Progenitor cell of endocrine pancreas (in vitro differentiated cells): Measurements from ENCODE around the gene STK32B. TPM values are rescaled to one million over a fixed set of nuclear protein-coding genes. Genes with fewer than 3 reads are reported as not detected.

Source experiments
- DNase-seq: peaks from one replicate; pipeline ENCODE4 v3.0.0; 2021; ENCODE audit warnings: low spot score; ENCODE audit not compliant: unreplicated experiment
- H3K27ac Mint-ChIP-seq: 2 replicates; pipeline ENCODE4 v1.8.0; 2021; ENCODE audit warnings: mild to moderate bottlenecking, moderate library complexity, mixed read lengths
- H3K27me3 Mint-ChIP-seq: 2 replicates; pipeline ENCODE4 v1.8.0; 2021; ENCODE audit warnings: mixed read lengths
- H3K36me3 Mint-ChIP-seq: 2 replicates; pipeline ENCODE4 v1.8.0; 2022; ENCODE audit warnings: mixed read lengths; ENCODE audit not compliant: insufficient read depth
- H3K4me1 Mint-ChIP-seq: 2 replicates; pipeline ENCODE4 v1.8.0; 2021; ENCODE audit warnings: low read depth, mixed read lengths
- H3K4me3 Mint-ChIP-seq: 2 replicates; pipeline ENCODE4 v1.8.0; 2021; ENCODE audit warnings: low read depth, mild to moderate bottlenecking, moderate library complexity, mixed read lengths
- H3K9me3 Mint-ChIP-seq: 2 replicates; pipeline ENCODE4 v1.8.0; 2021; ENCODE audit warnings: low read depth, mixed read lengths
- CTCF ChIP-seq: fragments of 200-600 bp; sonication (generic); IDR thresholded peaks from one replicate; pipeline ENCODE4 v1.5.0; 2021; ENCODE audit warnings: antibody characterized with exemption, mild to moderate bottlenecking; ENCODE audit not compliant: unreplicated experiment
- total RNA-seq: library from RNA; stranded (reverse); gene quantifications from 2 replicates; pipeline ENCODE4 v1.2.1, GENCODE V29; 2021

STK32B gene
- total RNA-seq, 1 donor from 2014 or later = 0.36 TPM

GRCh38 chr4:5385741-5386311 is 334.5 kb downstream of the STK32B start:
- TF ChIP-seq CTCF = no peak
- H3K36me3 Mint-ChIP-seq = no peaks in the 10 kb centered on the region
- no peaks in the 10 kb centered on the region for H3K9me3 Mint-ChIP-seq
- no peaks in the 10 kb centered on the region for H3K4me1 Mint-ChIP-seq
- H3K27ac Mint-ChIP-seq = no peak overlapping the region
- no peak overlapping the region for H3K4me3 Mint-ChIP-seq
- DNase-seq = no peak
- H3K27me3 Mint-ChIP-seq = peaks cover 18% of the 10 kb centered on the region

GRCh38 chr4:5386921-5387320 is 335.6 kb downstream of the STK32B start:
- Mint-ChIP-seq H3K27ac (no peak overlapping the region), H3K4me1 (no peaks in the 10 kb centered on the region), H3K36me3 (no peaks in the 10 kb centered on the region), H3K4me3 (no peak overlapping the region), H3K9me3 (no peaks in the 10 kb centered on the region), H3K27me3 (peaks cover 18% of the 10 kb centered on the region)
- no peak for TF ChIP-seq CTCF
- no peak for DNase-seq

DNA sequence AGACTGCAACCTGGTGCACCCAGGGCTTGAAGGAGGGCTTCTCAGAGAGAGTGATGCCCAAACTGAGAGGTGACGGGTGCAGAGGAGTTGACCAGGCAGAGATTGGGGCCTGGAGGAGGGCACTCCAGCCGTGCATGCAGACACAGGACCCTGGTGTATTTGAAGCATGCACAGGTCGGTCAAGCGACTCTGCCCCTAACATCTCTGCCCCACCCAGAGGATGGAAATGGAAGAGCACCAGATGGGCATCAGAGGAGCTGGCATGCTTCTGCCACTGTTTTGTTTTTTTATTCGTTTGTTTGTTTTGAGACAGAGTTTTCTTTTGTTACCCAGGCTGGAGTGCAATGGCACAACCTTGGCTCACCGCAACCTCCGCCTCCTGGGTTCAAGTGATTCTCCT is 336.2 kb downstream of the STK32B start:
- no peak for DNase-seq
- no peak for TF ChIP-seq CTCF
- H3K4me3 Mint-ChIP-seq = no peak overlapping the region
- peaks cover 18% of the 10 kb centered on the region for H3K27me3 Mint-ChIP-seq
- H3K36me3 Mint-ChIP-seq = no peaks in the 10 kb centered on the region
- no peaks in the 10 kb centered on the region for H3K4me1 Mint-ChIP-seq
- no peaks in the 10 kb centered on the region for H3K9me3 Mint-ChIP-seq
- H3K27ac Mint-ChIP-seq = no peak overlapping the region

- Mint-ChIP-seq H3K4me1 (no peaks in the 10 kb centered on the region), H3K4me3 (no peak overlapping the region), H3K27ac (no peak overlapping the region), H3K9me3 (no peaks in the 10 kb centered on the region), H3K27me3 (peaks cover 3% of the 10 kb centered on the region), H3K36me3 (no peaks in the 10 kb centered on the region)
- no peak for TF ChIP-seq CTCF
- no peak for DNase-seq
Measured at GRCh38 chr4:5389756-5390310, 338.6 kb downstream of the STK32B start.

DNA sequence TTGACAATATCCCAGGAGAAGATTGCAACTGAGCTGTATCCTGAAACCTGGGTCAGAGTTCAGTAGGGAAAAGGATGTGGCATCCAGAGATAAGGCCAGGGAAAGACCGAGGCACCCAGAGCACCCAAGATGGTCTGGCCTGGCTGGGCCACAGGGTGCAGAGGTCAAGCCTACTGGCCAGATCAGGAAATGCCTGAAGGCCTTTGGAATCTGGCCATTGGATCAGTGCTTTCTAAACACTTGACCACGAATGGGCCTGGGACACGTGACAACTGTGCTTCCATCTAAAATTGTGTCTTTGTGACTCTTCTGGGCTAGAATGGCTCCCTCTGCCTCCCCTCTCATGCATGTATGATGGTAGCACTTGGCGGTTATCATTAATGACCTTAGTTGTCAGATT is 340.2 kb downstream of the STK32B start:
- no peak for TF ChIP-seq CTCF
- Mint-ChIP-seq H3K27me3 (peaks cover 13% of the 10 kb centered on the region), H3K4me3 (no peak overlapping the region), H3K4me1 (no peaks in the 10 kb centered on the region), H3K9me3 (no peaks in the 10 kb centered on the region), H3K27ac (no peak overlapping the region), H3K36me3 (no peaks in the 10 kb centered on the region)
- DNase-seq = no peak
